Trophoblast cell (in vitro differentiated cells and primary cell): ENCODE measurements around the gene KANK2.
A peak's percentile ranks its signal among the peaks of the same experiment; 100 is the strongest.
"Not testable (repeated sequence)": the region's sequence is repeated elsewhere in the genome, so short reads cannot be mapped to it uniquely, and the experiment has no call there.

Experiments used
- DNase-seq, 2 donors: peaks; one replicate each; pipeline ENCODE4 v3.0.0-alpha.2; 2016
- H2AFZ ChIP-seq: 2 replicates; pipeline ENCODE4 v1.6.1; 2013; ENCODE audit warnings: low read length, moderate library complexity, mild to moderate bottlenecking; ENCODE audit not compliant: insufficient read depth, poor library complexity
- H2AK5ac ChIP-seq: 2 replicates; pipeline ENCODE4 v1.6.1; 2013; ENCODE audit warnings: mild to moderate bottlenecking, low read length
- H2BK120ac ChIP-seq: 2 replicates; pipeline ENCODE4 v1.6.1; 2013; ENCODE audit warnings: low read length, mild to moderate bottlenecking, moderate library complexity; ENCODE audit not compliant: insufficient read depth, poor library complexity
- H2BK12ac ChIP-seq: 2 replicates; pipeline ENCODE4 v1.6.1; 2013; ENCODE audit warnings: mild to moderate bottlenecking, low read length, moderate library complexity
- H2BK5ac ChIP-seq: 2 replicates; pipeline ENCODE4 v1.6.1; 2013; ENCODE audit warnings: low read length, low read depth, moderate library complexity, mild to moderate bottlenecking; ENCODE audit not compliant: poor library complexity
- H3K14ac ChIP-seq: 2 replicates; pipeline ENCODE4 v1.6.1; 2013; ENCODE audit warnings: mild to moderate bottlenecking, low read length
- H3K18ac ChIP-seq: 2 replicates; pipeline ENCODE4 v1.6.1; 2013; ENCODE audit warnings: mild to moderate bottlenecking, low read length
- H3K23ac ChIP-seq: 2 replicates; pipeline ENCODE4 v1.6.1; 2013; ENCODE audit warnings: low read length
- H3K27ac ChIP-seq: 2 replicates; pipeline ENCODE4 v1.5.1; 2013; ENCODE audit warnings: low read depth, mild to moderate bottlenecking, inconsistent platforms, low read length, moderate library complexity
- H3K27me3 ChIP-seq: 2 replicates; pipeline ENCODE4 v1.6.1; 2013; ENCODE audit warnings: inconsistent platforms, mild to moderate bottlenecking, low read length, moderate library complexity; ENCODE audit not compliant: insufficient read depth
- H3K36me3 ChIP-seq, 2 experiments: 1 replicate in 1 of 2; 2 replicates in 1 of 2; pipeline ENCODE4 v1.6.1; 2013; ENCODE audit warnings: low read length in 2 of 2, mild to moderate bottlenecking in 2 of 2, moderate library complexity in 1 of 2; ENCODE audit not compliant: insufficient read depth in 2 of 2, control insufficient read depth in 1 of 2
- H3K4ac ChIP-seq: 2 replicates; pipeline ENCODE4 v1.6.1; 2013; ENCODE audit warnings: low read depth, mild to moderate bottlenecking, low read length, moderate library complexity
- H3K4me1 ChIP-seq, 2 experiments: 1 replicate in 1 of 2; 2 replicates in 1 of 2; pipeline ENCODE4 v1.6.1; 2013; ENCODE audit warnings: low read length in 2 of 2, mild to moderate bottlenecking in 2 of 2, moderate library complexity in 1 of 2; ENCODE audit not compliant: insufficient read depth in 2 of 2, control insufficient read depth in 1 of 2
- H3K4me2 ChIP-seq: 2 replicates; pipeline ENCODE4 v1.6.1; 2013; ENCODE audit warnings: inconsistent platforms, mild to moderate bottlenecking, low read length, moderate library complexity
- H3K4me3 ChIP-seq: 2 replicates; pipeline ENCODE4 v1.5.1; 2013; ENCODE audit warnings: mild to moderate bottlenecking, low read depth, low read length, inconsistent platforms
- H3K79me1 ChIP-seq: one replicate; pipeline ENCODE4 v1.6.1; 2013; ENCODE audit warnings: low read length
- H3K79me2 ChIP-seq: 2 replicates; pipeline ENCODE4 v1.6.1; 2013; ENCODE audit warnings: low read length, mild to moderate bottlenecking; ENCODE audit not compliant: control insufficient read depth, insufficient read depth, poor library complexity
- H3K9ac ChIP-seq: 2 replicates; pipeline ENCODE4 v1.6.1; 2013; ENCODE audit warnings: mild to moderate bottlenecking, low read length
- H3K9me3 ChIP-seq: 2 replicates; pipeline ENCODE4 v1.6.1; 2013; ENCODE audit warnings: low read depth, mild to moderate bottlenecking, control low read depth, inconsistent platforms, low read length; ENCODE audit not compliant: insufficient read depth
- H4K12ac ChIP-seq: 2 replicates; pipeline ENCODE4 v1.6.1; 2013; ENCODE audit warnings: low read depth, mild to moderate bottlenecking, low read length, moderate library complexity
- H4K8ac ChIP-seq: 2 replicates; pipeline ENCODE4 v1.6.1; 2013; ENCODE audit warnings: low read depth, mild to moderate bottlenecking, low read length, moderate library complexity
- H4K91ac ChIP-seq: one replicate; pipeline ENCODE4 v1.6.1; 2013; ENCODE audit warnings: low read depth, mild to moderate bottlenecking, low read length, moderate library complexity
- WGBS: extraction: QIAGEN DNeasy Blood & Tissue Kit; methylation state at CpG from one replicate; pipeline ENCODE4 v1.1.7; 2013; ENCODE audit warnings: missing lambda C conversion rate; ENCODE audit not compliant: insufficient read length, insufficient coverage; ENCODE audit errors: extremely low coverage; 5-methylcytosine and 5-hydroxymethylcytosine counted together

Gene KANK2

DNA sequence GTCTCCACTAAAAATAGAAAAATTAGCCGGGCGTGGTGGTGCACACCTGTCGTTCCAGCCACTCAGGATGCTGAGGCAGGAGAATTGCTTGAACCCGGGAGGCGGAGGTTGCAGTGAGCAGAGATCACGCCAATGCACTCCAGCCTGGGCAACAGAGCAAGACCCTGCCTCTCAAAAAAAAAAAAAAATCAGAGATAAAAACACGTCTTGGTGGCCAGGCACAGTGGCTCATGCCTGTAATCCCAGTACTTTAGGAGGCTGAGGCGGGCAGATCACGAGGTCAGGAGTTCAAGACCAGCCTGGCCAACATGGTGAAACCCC is 18.2 kb downstream of the KANK2 start:
- not testable (repeated sequence) for H3K14ac ChIP-seq, H3K9ac ChIP-seq, H2AK5ac ChIP-seq, H3K79me1 ChIP-seq, H4K91ac ChIP-seq, H3K18ac ChIP-seq, H3K4ac ChIP-seq, H3K27ac ChIP-seq, H2AFZ ChIP-seq, DNase-seq, H3K4me3 ChIP-seq, H2BK120ac ChIP-seq, H2BK5ac ChIP-seq, H3K9me3 ChIP-seq, H3K23ac ChIP-seq, H4K12ac ChIP-seq, H3K4me2 ChIP-seq, H4K8ac ChIP-seq, H3K27me3 ChIP-seq, H3K79me2 ChIP-seq, H3K4me1 ChIP-seq, H2BK12ac ChIP-seq
- WGBS: no CpG with 5 or more reads among the region's 9 CpGs
- H3K36me3 ChIP-seq: peaks cover 24 to 32% of the 10 kb centered on the region in 2 experiments

DNA sequence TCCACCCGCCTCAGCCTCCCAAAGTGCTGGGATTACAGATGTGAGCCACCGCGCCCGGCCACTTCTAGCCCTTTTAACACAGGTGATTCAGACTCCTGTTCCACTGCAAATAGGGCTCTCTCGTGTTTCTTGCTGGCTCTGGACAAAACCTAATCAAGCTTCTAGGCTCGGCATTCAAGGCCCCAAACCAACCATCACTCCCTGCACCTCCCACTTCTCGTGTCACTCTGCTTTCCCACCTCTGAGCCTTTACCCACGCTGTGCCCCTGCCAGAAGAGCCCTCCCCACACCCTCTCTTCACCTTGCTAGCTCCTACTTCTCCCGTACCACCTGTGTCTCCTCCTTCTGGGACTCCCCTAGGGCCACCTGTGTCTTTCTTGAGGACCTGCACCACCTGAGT is 19.8 kb downstream of the KANK2 start:
- no peak overlapping the region for H2BK5ac ChIP-seq
- peaks cover 34 to 46% of the 10 kb centered on the region in 2 experiments for H3K36me3 ChIP-seq
- no peaks in the 10 kb centered on the region for H3K79me1 ChIP-seq
- H4K91ac ChIP-seq: no peak overlapping the region
- no peak overlapping the region for H4K12ac ChIP-seq
- no peak overlapping the region for H3K9ac ChIP-seq
- peaks cover 0 to 6% of the 10 kb centered on the region in 2 experiments for H3K4me1 ChIP-seq
- no peak overlapping the region for H3K4ac ChIP-seq
- WGBS: no CpG with 5 or more reads among the region's 9 CpGs
- no peak overlapping the region for H3K23ac ChIP-seq
- H3K9me3 ChIP-seq: peaks cover 5% of the 10 kb centered on the region
- no peaks in the 10 kb centered on the region for H3K79me2 ChIP-seq
- no peak overlapping the region for H2BK12ac ChIP-seq
- H3K14ac ChIP-seq: no peak overlapping the region
- H2BK120ac ChIP-seq: no peak overlapping the region
- H3K4me2 ChIP-seq: no peak overlapping the region
- H2AK5ac ChIP-seq: no peak overlapping the region
- no peaks in the 10 kb centered on the region for H3K27me3 ChIP-seq
- no peak overlapping the region for H3K27ac ChIP-seq
- H3K18ac ChIP-seq: no peak overlapping the region
- no peak overlapping the region for H2AFZ ChIP-seq
- H4K8ac ChIP-seq: no peak overlapping the region
- no peak for DNase-seq
- peak overlapping the region; percentile 47 for H3K4me3 ChIP-seq

DNA sequence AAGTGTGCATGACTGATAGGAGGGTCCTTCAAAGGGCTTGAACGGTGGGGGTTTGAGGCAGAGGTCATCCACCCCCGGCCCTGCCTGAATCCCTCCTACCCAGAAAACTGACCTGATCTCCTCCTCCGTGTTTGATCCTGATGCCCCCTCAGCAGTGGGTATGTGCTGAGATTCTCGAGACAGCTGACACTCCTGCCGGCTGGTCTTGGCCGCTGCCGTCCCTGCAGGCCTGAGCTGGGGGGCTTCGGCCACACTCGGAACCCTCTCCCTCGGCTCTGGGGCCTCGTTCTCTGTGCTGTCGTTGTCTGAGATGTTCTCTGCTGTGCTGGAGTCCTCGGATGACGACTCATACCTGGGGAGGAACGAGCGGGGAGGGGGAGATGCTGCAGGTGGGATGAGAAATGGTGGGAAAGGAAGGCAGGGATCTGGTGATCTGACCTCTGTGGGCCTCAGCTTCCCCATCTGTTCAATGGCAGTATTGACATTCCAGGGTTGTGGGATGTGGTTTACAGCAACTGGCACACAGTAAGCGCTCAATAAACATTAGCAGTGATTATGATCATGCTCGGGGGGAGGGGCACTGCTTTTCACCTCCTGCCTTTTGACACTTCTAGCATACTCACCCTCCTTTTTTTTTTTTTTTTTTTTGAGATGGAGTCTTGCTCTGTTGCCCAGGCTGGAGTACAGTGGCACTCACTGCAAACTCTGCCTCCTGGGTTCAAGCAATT is 20.7 kb downstream of the KANK2 start:
- Histone ChIP-seq H3K79me2 (no peaks in the 10 kb centered on the region), H3K9me3 (peaks cover 5% of the 10 kb centered on the region), H2BK12ac (no peak overlapping the region), H3K79me1 (no peaks in the 10 kb centered on the region), H3K9ac (no peak overlapping the region), H3K27ac (no peak overlapping the region), H3K4me3 (no peak overlapping the region), H4K8ac (no peak overlapping the region), H2AFZ (no peak overlapping the region), H2AK5ac (no peak overlapping the region), H4K91ac (no peak overlapping the region), H3K4me2 (no peak overlapping the region), H4K12ac (no peak overlapping the region), H2BK5ac (no peak overlapping the region), H3K18ac (no peak overlapping the region), H3K27me3 (no peaks in the 10 kb centered on the region), H3K23ac (no peak overlapping the region), H3K36me3 (peaks cover 39 to 50% of the 10 kb centered on the region in 2 experiments), H2BK120ac (no peak overlapping the region), H3K14ac (no peak overlapping the region), H3K4ac (no peak overlapping the region), H3K4me1 (peaks cover 0 to 6% of the 10 kb centered on the region in 2 experiments)
- no peak for DNase-seq
- no CpG with 5 or more reads among the region's 18 CpGs for WGBS

DNA sequence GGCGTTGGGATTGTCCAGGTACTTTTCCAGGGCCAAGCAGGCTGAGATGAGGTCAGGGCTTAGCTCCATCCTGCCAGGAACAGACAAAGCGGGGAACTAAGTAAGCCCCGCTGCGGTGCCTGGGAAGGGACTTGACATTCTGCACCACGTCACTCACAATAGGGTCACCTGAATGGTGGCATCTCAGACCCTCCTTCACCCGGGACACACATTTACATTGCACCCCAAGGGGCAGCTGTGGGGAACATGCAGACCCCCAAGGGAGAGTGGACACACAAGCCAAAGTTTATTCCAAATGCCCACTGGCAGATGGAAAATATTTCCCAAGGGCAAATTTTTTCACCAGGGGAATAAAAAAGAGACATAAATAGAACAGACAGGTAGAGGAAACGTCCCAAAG is 21.4 kb downstream of the KANK2 start:
- WGBS: no CpG with 5 or more reads among the region's 7 CpGs
- Histone ChIP-seq H3K27me3 (no peaks in the 10 kb centered on the region), H3K36me3 (peaks cover 42 to 48% of the 10 kb centered on the region in 2 experiments), H3K9ac (no peak overlapping the region), H3K4me2 (no peak overlapping the region), H3K27ac (no peak overlapping the region), H2AFZ (no peak overlapping the region), H3K14ac (no peak overlapping the region), H3K18ac (no peak overlapping the region), H2AK5ac (no peak overlapping the region), H2BK12ac (no peak overlapping the region), H2BK120ac (no peak overlapping the region), H4K91ac (no peak overlapping the region), H2BK5ac (no peak overlapping the region), H3K79me2 (no peaks in the 10 kb centered on the region), H3K9me3 (peaks cover 5% of the 10 kb centered on the region), H3K4ac (no peak overlapping the region), H4K12ac (no peak overlapping the region), H3K23ac (no peak overlapping the region), H3K4me3 (no peak overlapping the region), H3K4me1 (peaks cover 0 to 6% of the 10 kb centered on the region in 2 experiments), H3K79me1 (no peaks in the 10 kb centered on the region), H4K8ac (no peak overlapping the region)
- no peak for DNase-seq
